GM19238 (cell line): ENCODE measurements around the gene PEF1.

Experiments used
- DNase-seq: peaks from one replicate; pipeline ENCODE4 v3.0.0; 2011; ENCODE audit warnings: low spot score; ENCODE audit not compliant: insufficient read length

Gene PEF1, protein sequence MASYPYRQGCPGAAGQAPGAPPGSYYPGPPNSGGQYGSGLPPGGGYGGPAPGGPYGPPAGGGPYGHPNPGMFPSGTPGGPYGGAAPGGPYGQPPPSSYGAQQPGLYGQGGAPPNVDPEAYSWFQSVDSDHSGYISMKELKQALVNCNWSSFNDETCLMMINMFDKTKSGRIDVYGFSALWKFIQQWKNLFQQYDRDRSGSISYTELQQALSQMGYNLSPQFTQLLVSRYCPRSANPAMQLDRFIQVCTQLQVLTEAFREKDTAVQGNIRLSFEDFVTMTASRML

GRCh38 chr1:31644560-31645273 is at the start of gene PEF1:
Gene PEF1 (minus strand): TSS chr1:31644876. CDS start chr1:31644864, 12 bp downstream.
- DNase-seq = peak; percentile 98

DNA sequence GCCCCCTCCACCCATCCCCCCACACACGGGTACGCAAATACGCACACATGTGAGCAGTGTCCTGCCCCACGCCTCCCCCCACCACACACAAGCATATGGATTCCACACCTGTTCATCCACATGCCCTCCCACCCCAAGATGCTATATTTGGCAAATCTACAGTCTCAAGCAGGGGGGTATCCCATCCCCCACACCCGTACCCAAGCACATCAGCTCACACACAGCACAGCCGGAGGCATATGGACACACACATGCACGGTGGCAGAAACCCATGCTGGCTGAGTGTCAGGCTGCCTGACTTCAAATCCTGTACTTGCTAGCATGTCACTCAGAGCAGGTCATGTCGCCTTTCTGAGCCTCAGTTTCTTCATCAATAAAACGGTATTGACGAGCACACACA is 48.6 kb upstream of the PEF1 start:
- no peak for DNase-seq

DNA sequence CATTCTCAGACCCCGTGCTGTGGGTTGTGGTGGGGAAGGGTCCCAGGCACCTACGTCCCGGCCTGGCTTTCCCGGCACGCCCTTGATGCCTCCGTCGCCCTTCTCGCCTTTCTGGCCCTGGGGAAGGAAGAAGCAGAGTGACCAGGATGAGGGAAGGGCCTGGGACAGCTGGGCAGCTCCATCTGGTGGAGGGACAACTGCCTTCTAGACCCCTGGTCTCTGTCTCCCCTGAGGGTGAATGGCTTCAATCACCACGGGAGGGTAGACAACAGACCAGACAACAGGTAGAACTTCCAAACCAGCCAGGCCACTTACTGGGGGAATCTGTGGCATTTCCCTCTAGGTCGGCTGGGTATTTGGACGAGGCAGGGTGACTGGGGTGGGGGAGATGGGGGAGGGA is 47.3 kb upstream of the PEF1 start:
- DNase-seq = no peak

- no peak for DNase-seq
Measured at GRCh38 chr1:31691446-31691845, 46.8 kb upstream of the PEF1 start.

GRCh38 chr1:31690921-31691320 is 46.2 kb upstream of the PEF1 start:
- DNase-seq = no peak

DNA sequence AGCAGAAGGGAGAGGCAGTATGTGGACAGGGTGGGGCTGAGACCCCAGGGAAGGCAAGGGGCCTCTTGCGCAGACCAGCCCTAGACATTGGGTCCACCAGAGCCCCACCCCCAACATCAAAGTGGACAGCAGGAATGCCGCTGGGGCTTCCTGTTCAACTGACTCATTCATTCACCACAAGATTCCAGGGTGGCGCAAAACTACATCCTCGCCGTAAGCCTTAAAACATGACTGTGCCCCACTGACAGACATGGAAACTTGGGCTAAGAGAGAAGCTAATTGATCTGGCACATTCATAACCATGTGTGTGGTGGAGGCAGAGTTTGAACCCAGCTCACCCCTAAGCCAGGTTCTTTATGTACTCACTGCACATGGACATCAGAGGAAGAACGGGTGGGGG is 45.2 kb upstream of the PEF1 start:
- no peak for DNase-seq

DNA sequence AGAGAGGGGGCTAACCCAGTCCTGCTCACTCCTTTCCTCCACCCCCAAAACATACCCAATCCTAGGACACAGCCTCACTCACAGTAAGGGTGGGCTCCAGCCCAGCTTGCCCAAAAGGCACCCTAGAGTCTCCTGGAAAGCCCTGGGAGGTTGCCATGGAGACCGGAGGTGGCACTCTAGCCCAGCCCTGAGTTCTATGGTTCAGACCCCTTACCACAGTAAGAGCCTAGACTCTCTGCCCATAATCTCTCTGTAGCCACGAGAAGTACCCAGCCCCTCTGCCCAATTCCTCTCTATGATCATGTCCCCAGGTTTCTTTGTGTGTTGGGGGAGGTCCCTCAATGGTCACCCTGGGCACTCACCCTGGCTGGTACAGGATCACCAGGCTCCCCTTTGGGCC is 44.7 kb upstream of the PEF1 start:
- no peak for DNase-seq

- DNase-seq = no peak
Measured at GRCh38 chr1:31688233-31688918, 43.7 kb upstream of the PEF1 start.

DNA sequence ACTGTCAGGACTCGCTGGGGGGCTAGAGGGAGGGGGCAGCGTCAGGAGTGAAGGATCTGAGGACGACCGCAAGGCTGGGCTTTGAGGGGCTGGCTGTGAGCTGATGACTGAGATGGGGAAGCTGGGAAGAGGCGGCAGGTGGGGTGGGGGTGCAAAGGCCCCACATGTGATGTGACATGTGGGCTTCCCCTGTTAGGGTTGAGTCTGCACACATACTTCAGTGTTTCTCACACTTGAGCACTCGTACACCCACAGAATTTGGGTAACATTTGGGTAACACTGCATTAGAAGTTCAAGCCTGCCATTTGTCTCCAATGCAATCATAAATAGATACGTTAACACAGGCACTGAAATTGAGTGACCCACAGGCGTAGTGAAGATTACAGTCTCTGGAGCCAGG is 42.9 kb upstream of the PEF1 start:
- no peak for DNase-seq

GRCh38 chr1:31685795-31686194 is 41.1 kb upstream of the PEF1 start:
- DNase-seq = no peak

GRCh38 chr1:31683997-31684396 is 39.3 kb upstream of the PEF1 start:
- no peak for DNase-seq

- DNase-seq = no peak
Measured at GRCh38 chr1:31681415-31681814, 36.7 kb upstream of the PEF1 start.

- DNase-seq = no peak
Measured at GRCh38 chr1:31679676-31680230, 35.1 kb upstream of the PEF1 start.

DNA sequence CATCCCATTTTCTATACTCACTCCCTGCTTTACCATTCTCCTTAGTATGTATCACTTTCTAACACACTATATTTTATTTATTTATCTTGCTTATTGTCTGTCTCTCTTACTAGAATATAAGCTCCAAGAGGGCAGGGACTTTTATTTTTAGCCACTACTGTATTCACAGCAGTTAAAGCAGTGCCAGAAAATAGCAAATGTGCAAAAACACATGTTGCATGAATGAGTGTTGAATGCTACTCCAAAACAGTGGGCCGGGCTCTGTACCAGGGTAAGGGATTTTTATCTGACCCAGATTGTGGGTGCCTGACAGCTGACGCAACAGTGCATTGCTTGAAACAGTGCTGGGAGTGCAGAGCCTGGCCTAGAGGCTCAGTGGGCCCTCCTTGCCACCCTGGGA is 34.4 kb upstream of the PEF1 start:
- DNase-seq = no peak

DNA sequence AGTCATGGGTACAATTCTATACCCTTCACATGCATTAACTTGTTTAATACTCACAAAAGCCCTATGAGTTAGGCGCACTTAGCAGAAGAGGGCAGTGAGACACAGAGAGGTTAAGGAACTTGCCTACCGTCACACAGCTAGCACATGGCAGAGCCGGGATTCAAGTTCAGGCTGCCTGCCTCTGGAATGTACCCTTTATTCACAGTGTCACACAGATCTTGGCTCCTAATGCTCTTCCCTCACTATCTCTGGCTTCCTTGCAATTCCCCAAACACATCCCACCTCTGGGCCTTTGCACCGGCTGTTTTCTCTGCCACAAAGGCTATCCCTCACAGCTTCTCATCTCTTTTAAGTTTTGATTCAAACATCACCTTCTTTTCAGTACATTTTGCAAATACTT is 34.0 kb upstream of the PEF1 start:
- DNase-seq = no peak

DNA sequence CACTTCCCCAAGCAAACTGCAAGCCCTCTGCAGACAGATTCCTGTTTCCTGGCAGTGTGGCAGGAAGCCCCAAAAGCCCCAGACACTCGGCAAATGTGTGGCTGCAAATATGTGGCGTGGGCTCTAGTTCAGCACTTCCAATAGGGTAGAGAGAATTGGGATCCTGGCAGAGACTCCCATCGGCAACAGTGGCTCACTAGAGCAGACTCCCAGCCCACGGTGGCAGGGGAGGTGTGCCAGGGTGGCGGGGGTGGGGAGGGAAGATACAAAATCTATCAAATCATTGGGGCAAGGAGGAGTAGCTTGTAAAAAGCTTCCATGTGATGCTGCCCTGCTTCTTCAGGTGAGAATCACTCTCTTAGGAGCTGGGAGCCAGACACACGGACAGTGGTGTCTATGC is 33.3 kb upstream of the PEF1 start:
- DNase-seq = no peak

- no peak for DNase-seq
Measured at GRCh38 chr1:31677401-31677800, 32.7 kb upstream of the PEF1 start.

DNA sequence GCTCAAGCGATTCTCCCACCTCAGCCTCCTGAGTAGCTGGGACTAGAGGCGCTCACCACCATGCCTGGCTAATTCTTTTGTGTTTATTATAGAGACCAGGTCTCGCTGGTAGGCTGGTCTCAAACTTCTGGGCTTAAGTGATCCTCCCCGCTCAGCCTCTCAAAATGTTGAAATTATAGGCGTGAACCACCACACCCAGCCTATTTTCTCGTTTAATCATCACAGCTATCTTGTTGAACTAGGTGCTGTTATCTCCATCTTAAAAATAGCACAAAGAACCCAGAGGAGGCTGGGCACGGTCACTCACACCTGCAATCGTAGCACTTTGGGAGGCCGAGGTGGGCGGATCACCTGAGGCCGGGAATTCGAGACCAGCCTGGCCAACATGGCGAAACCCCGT is 31.1 kb upstream of the PEF1 start:
- no peak for DNase-seq

GRCh38 chr1:31675161-31675560 is 30.5 kb upstream of the PEF1 start:
- DNase-seq = no peak

DNA sequence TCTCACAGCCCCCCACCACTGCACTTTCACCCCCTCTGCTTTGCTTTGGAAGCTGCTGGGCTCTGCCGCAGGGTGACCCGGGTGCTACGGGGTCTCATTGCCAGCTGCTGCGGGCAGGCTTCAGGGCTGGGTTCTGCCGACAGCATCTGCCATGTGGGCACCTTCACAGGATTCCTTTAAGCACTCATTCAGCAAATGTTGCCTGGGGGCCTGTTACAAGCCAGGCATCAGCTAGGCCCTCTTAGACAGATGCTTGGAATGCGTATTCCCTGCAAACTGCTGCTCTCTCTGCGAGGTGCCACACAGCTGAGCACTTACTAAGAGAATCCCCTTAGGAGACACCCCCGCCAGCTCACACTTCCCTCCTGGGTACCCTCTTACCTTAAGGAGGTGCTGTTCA is 29.9 kb upstream of the PEF1 start:
- DNase-seq = no peak

- no peak for DNase-seq
Measured at GRCh38 chr1:31673433-31673832, 28.8 kb upstream of the PEF1 start.

GRCh38 chr1:31672986-31673385 is 28.3 kb upstream of the PEF1 start:
- DNase-seq = no peak
